ENCODE data around the gene DAZAP1. TPM values are rescaled to one million over a fixed set of nuclear protein-coding genes. Genes with fewer than 3 reads are reported as not detected.

Gene DAZAP1
- polyA plus RNA-seq, 1 of the 3 experiments (the other 2 are of a cell fraction): 54.3 TPM

- H3K9me3 ChIP-seq: no peaks in the 10 kb centered on the region
- peaks cover 5 to 8% of the 10 kb centered on the region in 2 experiments; a peak in 2 of 4 replicates for H3K4me1 ChIP-seq (ENCODE audit: control insufficient read depth in 1 of 2, insufficient read depth in 2 of 2, low read depth in 1 of 2, low read length in 1 of 2)
- H3F3A ChIP-seq (replicated peaks; ENCODE audit: insufficient read depth): no peaks in the 10 kb centered on the region
- no peak for DNase-seq
- WGBS (ENCODE audit: low lambda C conversion rate): 91% methylated on average over 23 of the region's 28 CpGs
- H3K79me2 ChIP-seq (ENCODE audit: insufficient read depth): peaks cover 92% of the 10 kb centered on the region
- no peak overlapping the region for H2AFZ ChIP-seq (ENCODE audit: low read depth)
- H3K9ac ChIP-seq: no peak overlapping the region
- no peak for TF ChIP-seq RAD21 (IDR thresholded peaks at IDR 0.05; ENCODE audit: low read length)
- H3K36me3 ChIP-seq (replicated peaks in 1 of 2; ENCODE audit: control insufficient read depth in 1 of 2, insufficient read depth in 2 of 2, low read length in 1 of 2): peaks cover 0 to 53% of the 10 kb centered on the region in 2 experiments
- H3K4me3 ChIP-seq (ENCODE audit: low read depth in 2 of 2, low read length in 1 of 2): no peak overlapping the region
- H4K20me1 ChIP-seq (ENCODE audit: insufficient read depth): peaks cover 83% of the 10 kb centered on the region
- H3K4me2 ChIP-seq: no peak overlapping the region
- H3K27me3 ChIP-seq (ENCODE audit: insufficient read depth): no peaks in the 10 kb centered on the region
- CTCF ChIA-PET: interaction anchor here (0.8 to 2.1 kb wide), 5 partner anchors 21 to 172 kb away, joined by 3 to 5 read pairs (median 4); no protein-coding TSS in a partner anchor
- POLR2A ChIA-PET: no interaction called here
- H3K9me2 ChIP-seq: no peaks in the 10 kb centered on the region
- H3K27ac ChIP-seq (ENCODE audit: low read depth in 2 of 2, low read length in 1 of 2): no peak overlapping the region
These were observed 8.8 kb downstream of the DAZAP1 start for GRCh38 chr19:1416014-1416841.

DNA sequence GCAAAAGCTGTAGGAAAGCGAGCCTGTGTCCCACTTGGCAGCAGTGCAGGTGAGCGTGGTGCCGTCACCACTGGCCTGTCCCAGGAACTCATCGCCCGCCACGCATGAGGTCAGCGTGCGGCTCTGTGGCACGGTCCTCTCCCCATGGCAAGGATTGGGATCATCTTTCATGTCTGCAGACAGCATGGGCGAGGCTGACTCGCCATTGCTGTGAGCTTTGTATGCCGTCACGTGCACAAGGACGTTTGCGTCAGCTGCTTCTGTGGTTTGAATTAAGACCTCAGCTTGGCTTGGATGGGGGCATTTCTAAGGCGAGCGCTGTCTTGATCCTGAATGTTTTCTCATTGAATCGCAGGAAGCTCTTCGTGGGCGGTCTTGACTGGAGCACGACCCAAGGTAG is 9.8 kb downstream of the DAZAP1 start:
- ChIA-PET POLR2A (no interaction called here), CTCF (interaction anchor here (1.3 to 2.1 kb wide), 2 partner anchors 137 to 173 kb away, joined by 5 read pairs; no protein-coding TSS in a partner anchor)
- Histone ChIP-seq H2AFZ (ENCODE audit: low read depth) (no peak overlapping the region), H3K9me2 (no peaks in the 10 kb centered on the region), H3K4me3 (ENCODE audit: low read depth in 2 of 2, low read length in 1 of 2) (no peak overlapping the region), H3K9me3 (no peaks in the 10 kb centered on the region), H3K27ac (ENCODE audit: low read depth in 2 of 2, low read length in 1 of 2) (no peak overlapping the region), H4K20me1 (ENCODE audit: insufficient read depth) (peaks cover 74% of the 10 kb centered on the region), H3K4me2 (no peak overlapping the region), H3K4me1 (ENCODE audit: control insufficient read depth in 1 of 2, insufficient read depth in 2 of 2, low read depth in 1 of 2, low read length in 1 of 2) (peaks cover 0 to 8% of the 10 kb centered on the region in 2 experiments; a peak in 2 of 4 replicates), H3K27me3 (ENCODE audit: insufficient read depth) (no peaks in the 10 kb centered on the region), H3K79me2 (ENCODE audit: insufficient read depth) (peaks cover 90% of the 10 kb centered on the region), H3K9ac (no peak overlapping the region), H3K36me3 (replicated peaks in 1 of 2; ENCODE audit: control insufficient read depth in 1 of 2, insufficient read depth in 2 of 2, low read length in 1 of 2) (peaks cover 0 to 62% of the 10 kb centered on the region in 2 experiments), H3F3A (replicated peaks; ENCODE audit: insufficient read depth) (no peaks in the 10 kb centered on the region)
- no peak for TF ChIP-seq NRF1 (IDR thresholded peaks at IDR 0.05; ENCODE audit: low read depth, low read length)
- no peak for TF ChIP-seq ELF1 (IDR thresholded peaks at IDR 0.05)
- no peak for TF ChIP-seq GATA2 (CRISPR knock-in tag; IDR thresholded peaks at IDR 0.05)
- no peak for TF ChIP-seq GABPA (IDR thresholded peaks at IDR 0.05; ENCODE audit: low read depth)
- no peak for TF ChIP-seq RXRA (IDR thresholded peaks at IDR 0.05; ENCODE audit: borderline replicate concordance, low read depth)
- no peak for TF ChIP-seq EZH2phosphoT487 (IDR thresholded peaks at IDR 0.05; ENCODE audit: borderline replicate concordance, low read depth)
- 95% methylated on average over 21 of the region's 21 CpGs for WGBS (ENCODE audit: low lambda C conversion rate)
- DNase-seq: no peak

- no peak overlapping the region for H3K27ac ChIP-seq (ENCODE audit: low read depth in 2 of 2, low read length in 1 of 2)
- WGBS (ENCODE audit: low lambda C conversion rate): 95% methylated on average over 22 of the region's 30 CpGs
- TF ChIP-seq CHD2 (IDR thresholded peaks at IDR 0.05; ENCODE audit: low read length, partially characterized antibody): no peak
- TF ChIP-seq EZH2phosphoT487 (IDR thresholded peaks at IDR 0.05; ENCODE audit: borderline replicate concordance, low read depth): no peak
- no peak for TF ChIP-seq TEAD4 (IDR thresholded peaks at IDR 0.05; ENCODE audit: borderline replicate concordance, insufficient read depth)
- TF ChIP-seq NRF1 (IDR thresholded peaks at IDR 0.05; ENCODE audit: low read depth, low read length): no peak
- no peak for TF ChIP-seq MXI1 (IDR thresholded peaks at IDR 0.05; ENCODE audit: low read depth, low read length)
- no peak for TF ChIP-seq ZBTB33 (IDR thresholded peaks at IDR 0.05; ENCODE audit: borderline replicate concordance, low read depth)
- TF ChIP-seq, protein P1, sequence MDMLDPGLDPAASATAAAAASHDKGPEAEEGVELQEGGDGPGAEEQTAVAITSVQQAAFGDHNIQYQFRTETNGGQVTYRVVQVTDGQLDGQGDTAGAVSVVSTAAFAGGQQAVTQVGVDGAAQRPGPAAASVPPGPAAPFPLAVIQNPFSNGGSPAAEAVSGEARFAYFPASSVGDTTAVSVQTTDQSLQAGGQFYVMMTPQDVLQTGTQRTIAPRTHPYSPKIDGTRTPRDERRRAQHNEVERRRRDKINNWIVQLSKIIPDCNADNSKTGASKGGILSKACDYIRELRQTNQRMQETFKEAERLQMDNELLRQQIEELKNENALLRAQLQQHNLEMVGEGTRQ (IDR thresholded peaks at IDR 0.05; ENCODE audit: borderline replicate concordance, low read depth, low read length): no peak
- TF ChIP-seq TCF12 (IDR thresholded peaks at IDR 0.05): no peak
- TF ChIP-seq GATA2 (CRISPR knock-in tag; IDR thresholded peaks at IDR 0.05): no peak
- no peak for TF ChIP-seq GABPA (IDR thresholded peaks at IDR 0.05; ENCODE audit: low read depth)
These were observed 10.5 kb downstream of the DAZAP1 start for GRCh38 chr19:1417681-1418495.

More at GRCh38 chr19:1417681-1418495, 10.5 kb downstream of the DAZAP1 start:
- Histone ChIP-seq H3K4me2 (no peak overlapping the region), H3K79me2 (ENCODE audit: insufficient read depth) (peaks cover 82% of the 10 kb centered on the region), H3K36me3 (replicated peaks in 1 of 2; ENCODE audit: control insufficient read depth in 1 of 2, insufficient read depth in 2 of 2, low read length in 1 of 2) (peaks cover 0 to 65% of the 10 kb centered on the region in 2 experiments), H3K9me3 (no peaks in the 10 kb centered on the region), H3K9me2 (no peaks in the 10 kb centered on the region), H3K4me3 (ENCODE audit: low read depth in 2 of 2, low read length in 1 of 2) (no peak overlapping the region), H3F3A (replicated peaks; ENCODE audit: insufficient read depth) (no peaks in the 10 kb centered on the region), H2AFZ (ENCODE audit: low read depth) (no peak overlapping the region), H4K20me1 (ENCODE audit: insufficient read depth) (peaks cover 70% of the 10 kb centered on the region), H3K27me3 (ENCODE audit: insufficient read depth) (no peaks in the 10 kb centered on the region), H3K4me1 (ENCODE audit: control insufficient read depth in 1 of 2, insufficient read depth in 2 of 2, low read depth in 1 of 2, low read length in 1 of 2) (peaks cover 0 to 8% of the 10 kb centered on the region in 2 experiments; a peak in 2 of 4 replicates), H3K9ac (no peak overlapping the region)
- ChIA-PET POLR2A (no interaction called here), CTCF (interaction anchor here (0.6 to 1.7 kb wide), 2 partner anchors 8 to 9 kb away, joined by 3 to 4 read pairs; no protein-coding TSS in a partner anchor)
- DNase-seq: no peak

All from SK-N-SH (cell line).